Measurements from ENCODE around the gene PLEKHH2.

DNA sequence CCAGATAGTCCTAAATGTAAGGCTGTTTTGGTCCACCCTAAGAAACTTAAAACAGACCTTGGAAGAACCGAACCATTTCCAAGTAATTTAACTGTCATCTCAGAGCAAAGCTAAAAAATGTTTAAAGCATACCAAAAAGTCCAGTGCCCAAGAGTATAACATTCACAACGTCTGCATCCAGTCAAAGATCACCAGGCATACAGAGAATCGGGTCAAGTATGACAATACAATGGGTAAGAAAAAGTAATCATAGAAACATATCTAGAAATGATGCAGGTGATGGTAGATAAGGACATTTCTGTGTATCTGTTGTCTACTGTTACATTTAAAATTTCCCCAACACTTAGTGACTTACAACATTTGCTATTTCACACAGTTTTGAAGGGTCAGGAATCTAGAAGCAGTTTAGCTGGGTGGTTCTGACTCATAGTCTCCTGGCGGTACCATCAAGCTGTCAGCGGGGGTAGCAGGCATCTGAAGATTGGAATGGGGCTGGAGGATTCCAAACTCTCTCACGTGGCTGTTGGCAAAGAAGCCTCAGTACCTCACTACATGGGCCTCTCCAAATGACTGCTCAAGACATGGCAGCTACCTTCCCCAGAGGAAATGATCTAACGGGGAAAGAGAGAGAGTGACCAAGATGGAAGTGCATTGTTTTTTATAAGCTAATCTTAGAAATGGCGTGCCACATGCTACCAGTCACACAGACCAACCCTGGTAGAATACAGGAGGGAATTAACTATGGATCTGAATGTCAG is 100.2 kb downstream of the PLEKHH2 start:
- TF ChIP-seq, protein P1, sequence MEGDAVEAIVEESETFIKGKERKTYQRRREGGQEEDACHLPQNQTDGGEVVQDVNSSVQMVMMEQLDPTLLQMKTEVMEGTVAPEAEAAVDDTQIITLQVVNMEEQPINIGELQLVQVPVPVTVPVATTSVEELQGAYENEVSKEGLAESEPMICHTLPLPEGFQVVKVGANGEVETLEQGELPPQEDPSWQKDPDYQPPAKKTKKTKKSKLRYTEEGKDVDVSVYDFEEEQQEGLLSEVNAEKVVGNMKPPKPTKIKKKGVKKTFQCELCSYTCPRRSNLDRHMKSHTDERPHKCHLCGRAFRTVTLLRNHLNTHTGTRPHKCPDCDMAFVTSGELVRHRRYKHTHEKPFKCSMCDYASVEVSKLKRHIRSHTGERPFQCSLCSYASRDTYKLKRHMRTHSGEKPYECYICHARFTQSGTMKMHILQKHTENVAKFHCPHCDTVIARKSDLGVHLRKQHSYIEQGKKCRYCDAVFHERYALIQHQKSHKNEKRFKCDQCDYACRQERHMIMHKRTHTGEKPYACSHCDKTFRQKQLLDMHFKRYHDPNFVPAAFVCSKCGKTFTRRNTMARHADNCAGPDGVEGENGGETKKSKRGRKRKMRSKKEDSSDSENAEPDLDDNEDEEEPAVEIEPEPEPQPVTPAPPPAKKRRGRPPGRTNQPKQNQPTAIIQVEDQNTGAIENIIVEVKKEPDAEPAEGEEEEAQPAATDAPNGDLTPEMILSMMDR (conservative IDR thresholded peaks at IDR 0.05 in 1 of 2, IDR thresholded peaks at IDR 0.05 in 1 of 2; ENCODE audit: extremely low read depth in 1 of 2, insufficient read depth in 1 of 2, low read depth in 1 of 2, low read length in 2 of 2): no peak
- no peak for TF ChIP-seq EZH2 (IDR thresholded peaks at IDR 0.05; ENCODE audit: borderline replicate concordance, low read length)
